Left hindlimb (tissue), 1 donor: ENCODE data around the gene SLC12A3.
A peak's percentile ranks its signal among the peaks of the same experiment; 100 is the strongest.

Source experiments
- DNase-seq: peaks from one replicate; pipeline ENCODE4 v3.0.0-alpha.2; 2018

SLC12A3 gene

DNA sequence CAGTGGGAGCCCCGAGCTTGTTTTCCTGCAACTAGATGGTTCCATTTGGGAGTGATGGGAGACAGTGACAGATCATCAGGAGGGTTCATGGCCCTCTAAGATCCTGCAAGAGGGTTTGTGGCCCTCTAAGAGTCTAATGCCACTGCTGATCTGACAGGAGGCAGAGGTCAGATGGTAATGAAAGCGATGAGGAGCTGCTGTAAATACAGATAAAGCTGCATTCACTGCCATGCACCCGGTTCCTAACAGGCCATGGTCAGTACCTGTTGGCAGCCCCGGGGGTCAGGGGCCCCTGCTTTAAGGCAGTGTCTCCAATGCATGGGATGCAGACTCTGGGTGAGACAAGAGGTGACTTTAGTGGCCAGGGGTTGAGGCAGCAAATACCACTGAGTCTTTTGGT is 30.8 kb downstream of the SLC12A3 start:
- no peak for DNase-seq

DNA sequence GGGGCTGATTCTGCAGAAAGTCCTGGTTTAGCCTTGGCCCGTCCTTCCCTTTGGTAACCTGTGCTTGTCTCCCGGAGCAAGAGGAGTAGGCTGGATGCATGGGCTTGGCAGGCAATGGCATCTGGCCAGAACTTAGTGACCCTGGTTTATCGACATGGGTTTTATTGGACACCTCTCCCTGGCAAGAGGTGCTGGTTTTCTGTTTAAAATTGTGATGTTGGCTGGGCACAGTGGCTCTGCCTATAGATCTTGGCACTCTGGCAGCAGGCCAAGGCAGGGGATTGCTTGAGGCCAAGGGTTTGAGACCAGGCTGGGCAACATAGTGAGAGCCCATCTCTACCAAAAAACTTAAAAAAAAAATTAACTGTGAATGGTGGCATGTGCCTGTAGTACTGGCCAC is 31.2 kb downstream of the SLC12A3 start:
- no peak for DNase-seq

DNA sequence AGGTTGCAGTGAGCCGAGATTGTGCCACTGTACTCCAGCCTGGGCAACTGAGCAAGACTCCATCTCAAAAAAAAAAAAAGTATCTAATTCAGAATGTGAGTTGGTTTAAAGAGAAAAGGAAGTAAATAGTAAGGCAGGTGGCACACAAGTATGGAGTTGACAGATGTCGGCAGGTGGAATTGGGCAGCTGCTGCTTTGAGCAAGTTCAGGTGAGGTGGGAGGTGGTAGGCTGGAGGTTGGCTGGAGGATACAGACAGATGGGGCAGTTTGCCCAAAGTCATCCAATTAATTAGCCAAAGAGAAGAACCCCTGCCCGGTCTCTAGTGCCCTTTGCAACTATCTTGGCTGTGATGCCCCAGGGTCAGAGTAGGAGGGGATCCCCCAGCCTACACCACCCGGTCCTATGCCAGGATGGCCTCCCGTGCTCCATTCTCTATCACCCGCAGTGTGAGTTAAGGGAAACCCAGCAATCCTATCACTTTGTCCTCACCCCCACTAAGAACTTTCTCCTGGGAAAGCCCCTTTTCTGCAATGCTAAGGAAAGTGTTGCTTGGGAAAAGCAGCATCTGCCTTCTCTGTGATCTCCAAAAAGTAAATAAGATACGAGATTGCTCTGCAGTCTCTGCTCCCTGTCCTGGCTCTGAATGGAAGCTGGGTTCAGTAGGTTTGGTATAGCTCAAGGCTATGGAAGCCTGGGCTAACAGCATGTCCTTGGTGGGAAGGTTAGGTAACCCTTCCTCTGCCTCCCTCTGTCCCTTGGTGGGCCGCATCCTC is 32.2 kb downstream of the SLC12A3 start:
- DNase-seq, result no peak

DNA sequence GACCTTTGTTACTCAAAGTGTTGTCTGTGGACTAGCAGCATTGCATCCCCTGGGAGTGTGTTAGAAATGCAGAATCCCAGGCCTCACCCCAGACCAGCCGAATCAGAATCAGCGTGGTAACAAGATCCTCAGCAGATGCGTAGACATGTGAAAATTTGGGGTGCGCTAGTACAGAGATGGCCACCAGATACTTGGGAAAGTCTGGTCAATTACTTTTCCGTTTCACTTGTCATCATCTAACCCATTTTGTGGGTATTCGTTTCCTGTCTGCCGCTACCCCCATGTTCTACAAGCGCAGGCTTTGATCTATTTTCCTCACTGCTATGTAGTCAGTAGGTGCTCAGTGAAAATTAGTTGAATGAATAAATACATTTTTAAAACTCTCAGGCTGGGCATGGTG is 33.8 kb downstream of the SLC12A3 start:
- no peak for DNase-seq

DNA sequence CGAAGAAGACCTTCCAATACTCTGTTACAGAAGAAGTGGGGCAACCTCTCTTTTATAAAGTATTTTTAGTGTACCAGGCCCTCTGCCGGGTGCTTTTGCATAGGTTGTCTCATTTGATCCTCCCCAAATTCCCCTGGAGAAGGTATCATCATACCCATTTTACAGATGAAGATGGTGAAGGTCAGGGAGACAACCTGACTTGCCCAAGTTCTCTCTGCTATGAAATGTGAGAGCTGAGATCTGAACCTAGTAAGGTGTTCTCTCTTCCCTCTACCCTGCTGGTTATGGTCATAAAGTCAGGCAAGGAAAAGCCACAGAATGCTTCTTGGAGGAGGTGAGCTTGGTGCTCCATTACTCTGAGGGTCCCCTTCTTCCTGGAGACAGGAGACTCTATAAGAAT is 38.9 kb downstream of the SLC12A3 start:
- DNase-seq, result no peak

DNA sequence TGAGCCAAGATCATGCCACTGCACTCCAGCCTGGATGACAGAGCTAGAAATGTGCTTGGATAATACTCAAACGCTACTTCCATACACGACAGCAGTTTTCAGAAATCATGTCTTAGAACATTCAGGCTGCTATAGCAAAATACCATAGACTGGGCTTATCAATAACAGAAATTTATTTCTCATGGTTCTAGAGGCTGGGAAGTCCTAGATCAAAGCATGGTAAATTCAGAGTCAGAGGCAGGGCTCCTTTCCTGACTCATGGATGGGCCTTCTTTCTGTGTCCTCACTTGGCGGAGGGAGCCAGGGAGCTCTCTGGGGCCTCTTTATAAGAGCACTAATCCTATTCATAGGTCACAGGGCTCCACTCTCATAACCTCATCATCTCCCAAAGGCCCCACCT is 42.4 kb downstream of the SLC12A3 start:
- no peak for DNase-seq

DNA sequence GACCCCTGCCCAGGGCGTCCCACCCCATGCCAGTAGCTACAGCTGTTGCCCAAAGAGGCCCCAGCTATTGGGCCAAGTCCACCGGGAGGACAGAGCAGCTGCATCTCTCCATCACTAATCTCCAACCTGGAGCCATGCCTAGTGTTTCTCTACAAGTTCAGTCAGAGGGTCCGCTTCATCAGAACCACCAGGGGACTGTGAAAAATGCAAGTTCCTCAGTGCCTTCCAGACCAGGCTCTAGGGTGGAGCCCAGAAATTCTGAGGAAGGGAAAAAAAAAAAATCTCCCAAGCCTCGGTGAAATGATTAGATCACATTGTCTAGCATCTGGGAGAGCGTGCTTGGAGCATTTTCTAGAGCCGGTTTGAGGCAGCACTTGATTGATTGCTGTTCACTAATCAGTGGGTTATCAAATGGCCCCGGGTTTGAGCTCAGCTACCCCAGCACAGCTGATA is 44.5 kb downstream of the SLC12A3 start:
- peak; percentile 62 for DNase-seq

DNA sequence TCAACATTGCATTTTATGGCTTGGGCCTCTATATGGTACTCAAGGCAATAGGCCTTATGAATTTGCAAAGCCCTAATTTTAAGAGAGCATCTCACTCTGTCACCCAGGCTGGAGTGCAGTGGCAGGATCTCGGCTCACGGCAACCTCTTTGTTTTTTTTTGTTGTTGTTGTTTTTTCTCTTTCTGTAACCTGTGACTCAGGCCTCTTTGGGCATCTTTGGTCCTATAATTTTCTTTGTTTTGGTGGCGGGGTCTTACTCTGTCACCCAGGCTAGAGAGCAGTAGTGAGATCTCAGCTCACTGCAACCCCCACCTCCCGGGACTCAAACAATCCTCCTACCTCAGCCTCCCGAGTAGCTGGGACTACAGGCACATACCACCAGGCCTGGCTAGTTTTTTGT is 45.1 kb downstream of the SLC12A3 start:
- DNase-seq, result no peak

DNA sequence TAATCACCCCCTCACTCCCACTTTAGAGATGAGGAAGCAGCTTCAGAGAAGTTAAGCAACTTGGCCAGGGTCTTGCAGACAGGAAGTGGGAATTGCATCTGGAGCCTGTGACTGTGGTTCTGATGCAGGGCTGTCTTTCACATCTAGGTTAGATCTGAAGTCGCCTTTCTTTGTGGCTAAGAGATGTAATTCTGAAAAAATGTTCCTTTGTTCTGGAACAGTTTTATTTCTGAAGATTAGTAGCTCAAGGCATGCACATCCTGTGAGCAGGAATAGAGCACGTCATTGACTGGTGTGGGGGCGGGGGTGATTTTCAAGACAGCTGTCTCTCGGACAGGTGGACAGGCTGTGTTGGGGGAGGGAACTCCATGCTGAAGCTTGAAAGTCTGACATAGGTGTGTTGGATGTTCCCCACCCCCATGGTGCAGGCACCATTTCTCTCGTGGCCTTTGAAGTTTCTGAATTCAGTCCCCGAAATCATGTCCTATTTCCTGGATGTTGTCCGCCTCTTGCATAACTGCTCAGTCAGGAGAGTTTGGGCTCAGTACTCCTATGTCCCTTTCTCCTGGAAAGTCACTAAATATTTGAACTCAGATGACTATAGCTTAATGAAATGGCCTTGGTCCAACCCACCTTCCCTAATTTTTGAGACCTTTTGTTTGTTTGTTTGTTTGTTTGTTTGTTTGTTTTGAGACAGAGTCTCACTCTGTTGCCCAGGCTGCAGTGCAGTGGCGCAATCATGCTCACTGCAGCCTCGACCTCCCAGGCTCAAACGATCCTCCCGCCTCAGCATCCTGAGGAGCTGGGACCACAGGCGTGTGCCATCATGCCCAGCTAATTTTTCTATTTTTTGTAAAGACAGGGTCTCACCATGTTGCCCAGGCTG is 45.9 kb downstream of the SLC12A3 start:
- DNase-seq, result peak; percentile 50

DNA sequence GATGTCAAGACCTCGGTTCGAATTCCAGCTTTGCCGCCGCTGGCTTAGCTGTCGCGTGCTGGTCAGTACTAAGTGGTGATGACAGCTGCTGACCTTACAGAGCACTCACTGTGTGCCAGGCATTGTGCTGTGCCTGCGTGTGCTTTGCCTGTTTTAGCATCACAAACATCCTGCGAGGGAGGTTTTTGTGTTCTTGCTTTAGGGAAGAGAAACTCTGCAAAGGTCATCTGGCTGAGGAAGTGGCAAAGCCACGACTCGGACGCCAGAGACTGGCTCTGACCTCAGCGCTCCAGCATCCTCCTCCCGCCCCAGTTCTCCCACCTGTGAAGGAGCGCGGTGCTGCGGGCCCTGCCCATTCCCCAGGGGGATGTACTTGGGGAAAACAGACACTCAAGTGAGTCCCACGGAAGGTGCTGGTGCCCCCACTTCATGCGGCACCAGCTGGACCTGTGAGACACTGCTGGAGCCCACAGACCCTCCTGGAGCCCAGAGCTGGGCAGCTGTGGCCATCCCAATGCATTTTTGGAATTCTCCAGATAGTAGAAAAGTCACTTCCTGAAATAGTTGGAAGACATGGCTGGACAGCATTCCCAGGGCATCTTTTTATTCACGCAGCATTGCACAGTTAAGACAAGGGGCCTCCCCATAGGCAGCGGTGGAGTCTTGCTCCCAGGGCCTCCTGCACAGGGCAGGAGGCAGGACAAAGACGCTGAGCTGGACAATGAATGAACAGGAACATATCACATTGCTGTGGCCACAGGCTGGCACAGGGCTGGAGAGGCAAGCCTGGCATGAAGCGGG is 47.0 kb downstream of the SLC12A3 start:
- no peak for DNase-seq

DNA sequence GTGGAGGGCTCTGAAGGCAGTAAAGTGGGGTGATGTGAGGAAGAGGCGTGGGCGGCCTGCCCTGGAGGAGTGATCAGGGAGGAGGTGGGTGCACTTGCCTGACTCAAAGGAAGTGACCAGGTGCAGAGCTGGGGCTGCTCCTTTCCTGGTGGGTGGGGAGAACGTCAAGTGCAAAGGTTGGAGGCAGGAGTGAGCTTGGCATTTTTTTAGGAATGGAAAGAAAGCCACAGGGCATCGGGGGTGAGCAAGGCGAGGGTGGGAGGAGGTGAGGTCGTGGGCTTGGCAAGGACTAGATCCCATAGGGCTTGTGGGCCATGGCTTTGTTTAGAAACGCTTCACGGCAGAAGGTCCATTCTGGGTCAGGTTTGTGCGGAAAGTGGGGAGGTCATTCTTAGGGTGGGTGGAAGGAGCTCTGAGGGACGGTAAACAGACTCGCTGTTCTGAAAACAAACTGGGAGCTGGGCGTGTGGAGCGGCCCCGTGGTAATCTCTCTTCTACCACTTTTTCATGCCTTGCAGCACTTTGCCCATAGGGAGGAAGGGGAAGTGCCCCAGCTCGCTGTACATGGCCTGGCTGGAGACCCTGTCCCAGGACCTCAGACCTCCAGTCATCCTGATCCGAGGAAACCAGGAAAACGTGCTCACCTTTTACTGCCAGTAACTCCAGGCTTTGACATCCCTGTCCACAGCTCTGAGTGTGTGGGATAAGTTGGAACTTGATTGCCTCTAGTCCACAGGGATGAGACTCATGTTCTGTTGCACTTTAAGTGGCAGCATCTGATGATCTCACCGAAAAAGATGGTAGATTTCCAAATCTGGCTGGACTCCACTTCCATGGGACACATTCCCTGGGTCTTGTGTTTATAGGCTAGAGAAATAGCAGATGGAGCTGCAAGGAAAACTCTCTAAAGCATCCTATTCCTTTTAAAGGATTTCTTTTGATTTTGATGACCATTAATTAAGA is 48.0 kb downstream of the SLC12A3 start:
- DNase-seq, result no peak

DNA sequence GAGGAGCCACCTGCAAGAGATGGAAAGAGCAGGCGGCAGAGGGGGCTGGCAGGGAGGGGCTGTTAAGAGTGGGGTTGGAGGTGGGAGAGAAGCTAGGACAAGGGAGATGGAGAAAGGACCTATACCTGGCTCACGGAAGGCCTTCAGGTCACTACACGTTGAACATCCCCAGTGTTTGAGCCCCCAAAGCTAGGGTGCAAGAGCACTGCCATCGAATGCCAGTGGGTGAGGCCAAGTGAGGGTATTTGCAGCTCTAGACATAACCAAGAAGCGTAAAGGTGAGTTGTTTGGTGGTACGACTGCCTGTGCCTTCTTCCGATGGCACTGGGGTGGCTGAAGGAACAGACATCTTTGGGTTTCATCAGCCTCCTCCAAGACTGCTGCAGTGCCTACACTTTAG is 49.9 kb downstream of the SLC12A3 start:
- no peak for DNase-seq

DNA sequence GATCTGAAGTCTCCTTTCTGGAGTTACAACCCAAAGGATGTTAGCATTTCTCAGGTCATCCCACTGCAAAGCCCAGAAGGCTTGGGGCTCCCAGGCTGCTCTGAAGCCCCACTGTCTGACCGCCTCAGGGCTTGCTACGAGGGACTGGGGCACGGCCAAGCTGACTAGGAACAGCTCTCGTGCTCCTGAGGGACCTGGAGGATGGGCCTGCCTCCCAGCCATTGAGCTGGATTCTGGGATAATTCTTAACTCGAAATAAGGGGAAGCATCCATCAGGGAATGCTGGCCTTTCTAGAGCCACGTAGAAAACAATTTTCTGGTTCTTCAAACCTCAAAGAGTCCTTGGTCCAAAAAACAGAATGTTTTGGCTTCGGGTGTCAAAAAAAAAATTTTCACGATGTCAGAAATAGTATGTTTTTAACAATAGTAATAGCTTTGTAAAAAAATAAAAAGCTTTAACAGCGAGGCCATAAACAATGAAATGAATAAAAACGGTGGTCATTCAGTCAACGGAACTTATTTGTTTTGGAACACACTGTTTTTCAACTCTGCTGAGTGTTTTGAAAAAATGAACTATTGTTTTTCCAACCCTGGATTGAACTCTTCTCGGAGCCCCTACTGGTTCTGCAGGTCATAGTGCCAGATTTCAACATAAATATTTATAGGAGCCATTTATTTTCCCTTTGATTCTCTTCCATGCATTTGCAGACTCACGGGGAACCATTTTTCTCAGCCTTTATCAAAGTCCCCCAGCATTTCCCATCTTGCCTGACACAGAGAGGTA is 50.5 kb downstream of the SLC12A3 start:
- peak; percentile 49 for DNase-seq

DNA sequence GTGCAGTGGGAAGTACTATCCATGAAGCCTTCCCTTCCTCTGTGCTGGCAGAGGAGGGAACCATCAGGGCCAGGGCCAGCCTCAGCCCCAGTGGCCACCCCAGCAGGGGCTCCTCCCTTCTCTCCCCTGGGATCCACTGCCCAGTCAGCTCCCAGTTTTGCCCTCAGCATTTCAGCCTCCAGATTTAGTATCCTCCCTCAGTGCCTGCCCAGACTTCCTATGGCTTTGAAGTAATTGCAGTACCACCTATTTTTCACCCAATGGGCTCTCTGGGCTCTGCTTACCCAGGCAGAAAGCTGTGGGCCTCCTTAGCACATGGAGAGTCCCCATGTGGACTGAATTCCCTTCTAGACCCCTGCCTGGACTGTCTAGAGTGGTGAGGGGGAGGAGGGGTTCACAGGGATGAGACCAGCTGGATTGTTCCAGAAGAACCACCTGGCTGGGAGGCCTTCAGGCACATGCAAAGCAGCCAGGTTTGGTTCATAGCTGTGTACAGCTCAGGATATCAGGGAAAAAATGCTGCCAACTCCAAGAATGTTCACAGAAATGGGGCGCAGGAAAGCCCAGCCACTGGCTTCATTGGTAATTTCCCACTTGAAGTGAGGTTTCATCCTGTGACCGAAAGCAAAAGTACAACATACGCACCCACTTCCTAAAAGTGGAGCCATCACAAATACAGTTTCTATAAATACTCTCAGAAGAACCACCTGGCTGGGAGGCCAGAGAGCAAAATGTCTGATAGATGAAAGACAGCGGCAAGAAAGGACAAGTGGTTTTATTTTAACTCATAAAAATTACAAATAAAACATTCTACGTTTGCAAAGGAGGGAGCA is 51.8 kb downstream of the SLC12A3 start:
- no peak for DNase-seq

DNA sequence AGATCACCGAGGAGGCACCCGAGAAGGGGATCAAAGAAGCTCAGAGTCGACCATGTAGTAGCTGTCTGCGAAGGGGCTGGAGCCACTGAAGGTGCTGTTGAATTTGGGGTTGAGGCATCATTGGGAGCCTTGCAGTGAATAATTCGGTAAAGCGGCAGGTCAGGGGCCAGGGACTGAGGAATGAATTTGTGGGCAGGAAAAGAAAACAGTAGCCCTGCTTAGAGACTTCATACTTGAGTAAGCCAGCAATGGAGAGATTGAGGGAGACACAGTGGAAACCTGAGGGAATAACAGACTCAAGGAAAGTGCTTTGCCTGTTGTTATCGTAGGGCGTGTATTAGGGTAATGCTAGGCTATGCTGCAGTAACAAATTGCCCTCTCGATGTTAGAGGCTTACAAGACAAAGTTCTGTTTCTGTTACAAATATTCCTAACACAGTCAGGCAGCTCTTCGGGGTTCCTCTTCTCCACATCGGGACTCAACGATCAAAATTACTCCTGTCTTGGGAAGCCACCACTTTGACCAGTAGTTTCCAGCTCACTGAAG is 53.5 kb downstream of the SLC12A3 start:
- no peak for DNase-seq

DNA sequence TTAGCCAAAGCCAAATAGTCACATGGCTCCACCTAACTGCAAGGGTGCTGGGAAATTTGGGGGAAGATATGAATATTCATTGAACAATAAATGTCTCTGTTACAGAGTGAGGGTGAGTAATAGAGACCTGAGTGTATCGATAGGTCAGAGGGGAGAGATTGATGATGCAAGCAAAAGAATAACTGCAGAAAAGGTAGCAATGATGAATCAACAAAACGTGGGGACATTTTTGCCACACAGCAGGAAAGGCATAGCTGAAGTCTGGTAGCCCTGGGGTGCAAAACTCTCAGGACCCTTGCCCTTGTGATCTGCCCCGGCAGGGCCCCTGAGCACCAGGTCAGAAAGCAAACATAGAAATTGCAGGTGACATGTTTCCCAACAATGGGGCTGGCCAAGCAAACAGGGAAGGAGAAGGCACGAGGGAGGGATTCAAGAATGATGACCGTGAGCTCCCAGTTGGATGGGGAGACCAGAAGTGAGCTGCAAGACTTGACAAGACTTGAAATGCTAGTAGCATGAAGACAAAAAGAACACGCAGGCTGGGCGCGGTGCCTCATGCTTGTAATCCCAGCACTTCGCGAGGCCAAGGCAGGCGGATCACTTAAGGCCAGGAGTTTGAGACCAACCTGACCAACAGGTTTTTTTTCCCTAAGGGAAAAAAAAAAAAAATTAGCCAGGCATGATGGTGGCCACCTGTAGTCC is 54.2 kb downstream of the SLC12A3 start:
- no peak for DNase-seq

DNA sequence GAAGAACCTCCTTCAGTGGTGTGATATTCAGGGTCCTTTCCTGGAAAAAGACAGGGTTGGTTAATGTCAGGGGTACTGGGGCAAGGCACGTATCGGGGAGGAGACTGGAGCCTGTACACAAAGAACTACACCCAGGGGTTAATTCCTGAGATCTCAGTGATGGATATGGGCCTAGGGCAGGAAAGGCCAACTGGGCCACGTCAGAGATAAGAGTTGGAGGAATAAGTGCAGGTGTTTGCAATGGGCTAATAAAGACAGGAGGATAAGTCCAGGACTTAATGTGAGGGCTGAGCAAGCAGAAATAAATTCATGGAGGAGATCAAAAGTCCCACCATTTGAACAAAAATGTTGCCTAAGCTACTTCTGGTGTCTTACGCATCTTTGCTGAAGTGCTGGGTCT is 56.6 kb downstream of the SLC12A3 start:
- no peak for DNase-seq

DNA sequence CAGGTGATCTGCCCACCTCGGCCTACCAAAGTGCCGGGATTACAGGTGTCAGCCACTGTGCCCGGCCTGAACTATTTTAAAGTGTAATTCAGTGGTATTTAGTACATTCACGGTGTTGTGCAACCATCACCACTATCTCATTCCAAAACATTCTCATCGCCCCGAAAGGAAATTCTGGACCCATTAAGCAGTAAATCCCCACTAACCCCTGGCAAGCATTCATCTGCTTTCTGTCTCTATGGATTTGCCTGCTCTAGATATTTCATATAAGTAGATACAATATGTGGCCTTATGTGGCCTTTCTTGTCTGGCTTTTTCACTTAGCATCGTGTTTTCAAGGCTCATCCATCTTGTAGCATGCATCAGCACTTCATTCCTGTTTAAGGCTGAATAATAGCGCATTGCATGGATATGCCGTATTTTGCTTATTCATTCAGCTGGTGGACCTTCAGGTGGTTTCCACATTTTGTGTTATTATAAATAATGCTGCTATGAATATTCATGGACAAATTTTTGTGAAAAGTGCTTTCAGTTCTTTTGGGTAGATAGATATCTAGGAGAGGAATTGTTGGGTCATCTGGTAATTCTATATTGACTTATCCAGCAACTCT is 58.6 kb downstream of the SLC12A3 start:
- DNase-seq, result no peak

DNA sequence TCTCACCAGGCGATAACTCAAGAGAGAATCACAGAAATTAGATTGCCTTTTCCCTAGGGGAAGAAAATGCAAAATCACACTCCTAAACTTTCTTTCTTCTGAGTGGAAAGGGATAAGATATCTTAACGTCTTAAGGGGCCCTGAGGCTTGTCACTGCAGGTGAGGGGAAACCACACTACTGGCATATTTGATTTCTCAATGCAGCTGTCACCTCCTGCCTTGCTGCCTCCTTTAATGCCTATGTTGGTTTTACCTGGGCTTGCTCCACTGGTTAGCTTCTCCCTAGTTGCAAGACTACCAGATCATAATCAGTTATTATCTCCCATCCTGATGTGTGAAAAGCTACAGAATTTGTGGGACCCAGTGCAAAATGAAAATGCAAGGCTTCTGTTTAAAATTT is 62.5 kb downstream of the SLC12A3 start:
- no peak for DNase-seq
